GM23338 (cell line): ENCODE measurements around the gene NOX5. TPM values are rescaled to one million over a fixed set of nuclear protein-coding genes. Genes with fewer than 3 reads are reported as not detected.

ENCODE experiments used
- ATAC-seq: fragments of 200-7000 bp; cut with Tn5 transposase; 3 replicates; pipeline ENCODE4 v1.9.1; 2020
- DNase-seq: peaks from one replicate; pipeline ENCODE4 v3.0.0-alpha.2; 2015; ENCODE audit warnings: low spot score
- H2AFZ ChIP-seq: fragments of 200-600 bp; sonication (generic); 2 replicates; pipeline ENCODE4 v1.8.0; 2016; ENCODE audit warnings: antibody characterized with exemption, mild to moderate bottlenecking, moderate library complexity
- H3F3A ChIP-seq: fragments of 200-600 bp; sonication (generic); replicated peaks from 2 replicates; pipeline ENCODE4 v1.8.0; 2017; ENCODE audit warnings: antibody characterized with exemption, mixed run types, low read depth
- H3K27ac ChIP-seq: fragments of 200-600 bp; sonication (generic); 2 replicates; pipeline ENCODE4 v1.6.1; 2016; ENCODE audit warnings: low read depth
- H3K27me3 ChIP-seq: fragments of 200-600 bp; sonication (generic); 2 replicates; pipeline ENCODE4 v1.8.0; 2016; ENCODE audit warnings: mild to moderate bottlenecking, mixed run types, moderate library complexity; ENCODE audit not compliant: insufficient read depth
- H3K36me3 ChIP-seq: fragments of 200-600 bp; sonication (generic); 2 replicates; pipeline ENCODE4 v1.8.0; 2016; ENCODE audit warnings: mild to moderate bottlenecking; ENCODE audit not compliant: insufficient read depth
- H3K4me1 ChIP-seq: fragments of 200-600 bp; sonication (generic); 2 replicates; pipeline ENCODE4 v1.8.0; 2016; ENCODE audit warnings: mild to moderate bottlenecking, moderate library complexity; ENCODE audit not compliant: insufficient read depth
- H3K4me2 ChIP-seq: fragments of 200-600 bp; sonication (generic); 2 replicates; pipeline ENCODE4 v1.7.1; 2017; ENCODE audit warnings: mixed run types
- H3K4me3 ChIP-seq: fragments of 200-600 bp; sonication (generic); 2 replicates; pipeline ENCODE4 v1.6.1; 2016; ENCODE audit warnings: mixed run types
- H3K79me2 ChIP-seq: fragments of 200-600 bp; sonication (generic); replicated peaks from 2 replicates; pipeline ENCODE4 v1.8.0; 2017; ENCODE audit warnings: mild to moderate bottlenecking; ENCODE audit not compliant: insufficient read depth
- H3K9me2 ChIP-seq: fragments of 200-600 bp; sonication (generic); 2 replicates; pipeline ENCODE4 v1.8.0; 2017; ENCODE audit not compliant: insufficient read depth
- H4K20me1 ChIP-seq: fragments of 200-600 bp; sonication (generic); replicated peaks from 2 replicates; pipeline ENCODE4 v1.8.0; 2017; ENCODE audit warnings: mild to moderate bottlenecking; ENCODE audit not compliant: insufficient read depth
- H3K27ac Mint-ChIP-seq: 2 replicates; pipeline ENCODE4 v1.8.0; 2020; ENCODE audit warnings: inconsistent platforms, mild to moderate bottlenecking, moderate library complexity, mixed read lengths
- H3K27me3 Mint-ChIP-seq: 3 replicates; pipeline ENCODE4 v1.8.0; 2022; ENCODE audit warnings: low read depth, mild to moderate bottlenecking, moderate library complexity, mixed read lengths, inconsistent platforms; ENCODE audit not compliant: insufficient read depth, poor library complexity
- H3K36me3 Mint-ChIP-seq: 3 replicates; pipeline ENCODE4 v1.8.0; 2021; ENCODE audit warnings: low read depth, mild to moderate bottlenecking, inconsistent platforms, moderate library complexity, mixed read lengths
- H3K4me1 Mint-ChIP-seq: 3 replicates; pipeline ENCODE4 v1.8.0; 2020; ENCODE audit warnings: mild to moderate bottlenecking, inconsistent platforms, mixed read lengths
- H3K4me3 Mint-ChIP-seq: 3 replicates; pipeline ENCODE4 v1.8.0; 2021; ENCODE audit warnings: moderate library complexity, mild to moderate bottlenecking, inconsistent platforms, mixed read lengths
- H3K9me3 Mint-ChIP-seq: 3 replicates; pipeline ENCODE4 v1.8.0; 2020; ENCODE audit warnings: moderate library complexity, mild to moderate bottlenecking, inconsistent platforms, mixed read lengths
- CREB1 ChIP-seq: fragments of 250-450 bp; sonication (Bioruptor Pico); IDR thresholded peaks from 2 replicates; pipeline ENCODE4 v1.5.0; 2020; ENCODE audit warnings: low read depth, mild to moderate bottlenecking, moderate library complexity
- EZH2 ChIP-seq: fragments of 200-600 bp; sonication (generic); IDR thresholded peaks from one replicate; pipeline ENCODE4 v1.8.0; 2017; ENCODE audit warnings: antibody characterized with exemption, mild to moderate bottlenecking, low read depth; ENCODE audit not compliant: unreplicated experiment
- EZH2phosphoT487 ChIP-seq: fragments of 200-600 bp; sonication (generic); IDR thresholded peaks from one replicate; pipeline ENCODE4 v1.8.1; 2018; ENCODE audit warnings: antibody characterized with exemption; ENCODE audit not compliant: unreplicated experiment
- JUNB ChIP-seq: IDR thresholded peaks from one replicate; pipeline ENCODE4 v1.6.1; 2016; ENCODE audit warnings: antibody characterized with exemption; ENCODE audit not compliant: unreplicated experiment
- NANOG ChIP-seq: IDR thresholded peaks from 2 replicates; pipeline ENCODE4 v1.6.1; 2016; ENCODE audit warnings: antibody characterized with exemption, borderline replicate concordance
- POLR2AphosphoS5 ChIP-seq: IDR thresholded peaks from 2 replicates; pipeline ENCODE4 v1.6.1; 2016; ENCODE audit warnings: antibody characterized with exemption, low read depth
- STAT1 ChIP-seq: IDR thresholded peaks from one replicate; pipeline ENCODE4 v1.6.1; 2016; ENCODE audit warnings: antibody characterized with exemption; ENCODE audit not compliant: unreplicated experiment
- ZNF114 ChIP-seq: fragments of 250-450 bp; sonication (Bioruptor Pico); IDR thresholded peaks from 2 replicates; pipeline ENCODE4 v1.5.0; 2020; ENCODE audit warnings: mild to moderate bottlenecking, moderate library complexity
- ZNF331 ChIP-seq: fragments of 250-450 bp; sonication (Bioruptor Pico); IDR thresholded peaks from 2 replicates; pipeline ENCODE4 v1.5.0; 2020; ENCODE audit warnings: low read depth, mild to moderate bottlenecking, moderate library complexity
- polyA plus RNA-seq: library from polyadenylated mRNA; unstranded; fragments of >200 nt; fragmentation: Nextera tagmentation; extraction: Ambion mirVana; gene quantifications from 2 replicates; pipeline ENCODE4 v1.2.1, GENCODE V29; 2016
- total RNA-seq: library from RNA; depleted of rRNA; stranded (reverse); fragments of >200 nt; shearing (Covaris generic); gene quantifications from 2 replicates; pipeline ENCODE4 v1.2.3, GENCODE V29; 2014
- TF ChIP-seq, protein P1 (sequence below), 2 experiments: fragments of 200-600 bp in 1 of 2; sonication (generic) in 1 of 2; conservative IDR thresholded peaks; 2 replicates each; pipeline versions ENCODE4 v1.5.1 to v1.6.1; 2016 to 2017; ENCODE audit warnings: antibody characterized with exemption in 2 of 2, low read depth in 2 of 2, mild to moderate bottlenecking in 2 of 2, moderate library complexity in 1 of 2
- TF ChIP-seq, protein P2 (sequence below): IDR thresholded peaks from 2 replicates; pipeline ENCODE4 v1.6.1; 2016; ENCODE audit warnings: antibody characterized with exemption
- TF ChIP-seq, protein P3 (sequence below): IDR thresholded peaks from one replicate; pipeline ENCODE4 v1.6.1; 2018; ENCODE audit warnings: antibody characterized with exemption; ENCODE audit not compliant: unreplicated experiment
- TF ChIP-seq, protein P4 (sequence below): fragments of 250-450 bp; sonication (Bioruptor Pico); IDR thresholded peaks from 2 replicates; pipeline ENCODE4 v1.5.0; 2020; ENCODE audit warnings: mild to moderate bottlenecking, moderate library complexity

NOX5 gene
- total and polyA plus RNA-seq, 2 experiments from 2014 or later, result 0.03 TPM; not detected in 1

DNA sequence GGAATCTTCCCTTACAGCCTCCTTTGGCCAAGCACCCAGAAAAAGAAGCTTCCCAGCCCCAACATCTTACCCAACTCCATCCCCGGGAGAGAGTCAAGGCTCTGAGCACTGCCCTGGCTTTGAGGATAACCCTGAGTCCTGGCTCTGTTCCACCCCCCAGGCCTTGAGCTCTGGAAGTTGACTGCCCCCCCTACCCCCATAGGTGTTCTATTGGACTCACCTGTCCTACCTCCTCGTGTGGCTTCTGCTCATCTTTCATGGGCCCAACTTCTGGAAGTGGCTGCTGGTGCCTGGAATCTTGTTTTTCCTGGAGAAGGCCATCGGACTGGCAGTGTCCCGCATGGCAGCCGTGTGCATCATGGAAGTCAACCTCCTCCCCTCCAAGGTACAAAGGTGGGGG lies 22.3 kb downstream of the NOX5 start:
- no peak overlapping the region for H3K4me3 Mint-ChIP-seq
- no peaks in the 10 kb centered on the region for H3K9me3 Mint-ChIP-seq
- no peaks in the 10 kb centered on the region for H3K36me3 Mint-ChIP-seq
- H3K4me2 ChIP-seq, result no peak overlapping the region
- no peak for DNase-seq
- H3K4me1 ChIP-seq, result no peaks in the 10 kb centered on the region
- no peak overlapping the region for H3K27ac ChIP-seq
- no peaks in the 10 kb centered on the region for H3K36me3 ChIP-seq
- peaks cover 11% of the 10 kb centered on the region for H3K27me3 Mint-ChIP-seq
- no peak overlapping the region for H3K27ac Mint-ChIP-seq
- H4K20me1 ChIP-seq, result no peaks in the 10 kb centered on the region
- H3K9me2 ChIP-seq, result no peaks in the 10 kb centered on the region
- H3K79me2 ChIP-seq, result no peaks in the 10 kb centered on the region
- no peak overlapping the region for H2AFZ ChIP-seq
- TF ChIP-seq, protein P1, sequence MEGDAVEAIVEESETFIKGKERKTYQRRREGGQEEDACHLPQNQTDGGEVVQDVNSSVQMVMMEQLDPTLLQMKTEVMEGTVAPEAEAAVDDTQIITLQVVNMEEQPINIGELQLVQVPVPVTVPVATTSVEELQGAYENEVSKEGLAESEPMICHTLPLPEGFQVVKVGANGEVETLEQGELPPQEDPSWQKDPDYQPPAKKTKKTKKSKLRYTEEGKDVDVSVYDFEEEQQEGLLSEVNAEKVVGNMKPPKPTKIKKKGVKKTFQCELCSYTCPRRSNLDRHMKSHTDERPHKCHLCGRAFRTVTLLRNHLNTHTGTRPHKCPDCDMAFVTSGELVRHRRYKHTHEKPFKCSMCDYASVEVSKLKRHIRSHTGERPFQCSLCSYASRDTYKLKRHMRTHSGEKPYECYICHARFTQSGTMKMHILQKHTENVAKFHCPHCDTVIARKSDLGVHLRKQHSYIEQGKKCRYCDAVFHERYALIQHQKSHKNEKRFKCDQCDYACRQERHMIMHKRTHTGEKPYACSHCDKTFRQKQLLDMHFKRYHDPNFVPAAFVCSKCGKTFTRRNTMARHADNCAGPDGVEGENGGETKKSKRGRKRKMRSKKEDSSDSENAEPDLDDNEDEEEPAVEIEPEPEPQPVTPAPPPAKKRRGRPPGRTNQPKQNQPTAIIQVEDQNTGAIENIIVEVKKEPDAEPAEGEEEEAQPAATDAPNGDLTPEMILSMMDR (conservative IDR thresholded peaks at IDR 0.05; ENCODE audit: low read depth in 2 of 2), result no peak
- no peak for TF ChIP-seq POLR2AphosphoS5
- TF ChIP-seq CREB1 (CRISPR knock-in tag), result no peak
- no peak for TF ChIP-seq ZNF114 (CRISPR knock-in tag)
- TF ChIP-seq JUNB, result no peak
- TF ChIP-seq, protein P2, sequence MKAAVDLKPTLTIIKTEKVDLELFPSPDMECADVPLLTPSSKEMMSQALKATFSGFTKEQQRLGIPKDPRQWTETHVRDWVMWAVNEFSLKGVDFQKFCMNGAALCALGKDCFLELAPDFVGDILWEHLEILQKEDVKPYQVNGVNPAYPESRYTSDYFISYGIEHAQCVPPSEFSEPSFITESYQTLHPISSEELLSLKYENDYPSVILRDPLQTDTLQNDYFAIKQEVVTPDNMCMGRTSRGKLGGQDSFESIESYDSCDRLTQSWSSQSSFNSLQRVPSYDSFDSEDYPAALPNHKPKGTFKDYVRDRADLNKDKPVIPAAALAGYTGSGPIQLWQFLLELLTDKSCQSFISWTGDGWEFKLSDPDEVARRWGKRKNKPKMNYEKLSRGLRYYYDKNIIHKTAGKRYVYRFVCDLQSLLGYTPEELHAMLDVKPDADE, result no peak
- TF ChIP-seq, protein P3, sequence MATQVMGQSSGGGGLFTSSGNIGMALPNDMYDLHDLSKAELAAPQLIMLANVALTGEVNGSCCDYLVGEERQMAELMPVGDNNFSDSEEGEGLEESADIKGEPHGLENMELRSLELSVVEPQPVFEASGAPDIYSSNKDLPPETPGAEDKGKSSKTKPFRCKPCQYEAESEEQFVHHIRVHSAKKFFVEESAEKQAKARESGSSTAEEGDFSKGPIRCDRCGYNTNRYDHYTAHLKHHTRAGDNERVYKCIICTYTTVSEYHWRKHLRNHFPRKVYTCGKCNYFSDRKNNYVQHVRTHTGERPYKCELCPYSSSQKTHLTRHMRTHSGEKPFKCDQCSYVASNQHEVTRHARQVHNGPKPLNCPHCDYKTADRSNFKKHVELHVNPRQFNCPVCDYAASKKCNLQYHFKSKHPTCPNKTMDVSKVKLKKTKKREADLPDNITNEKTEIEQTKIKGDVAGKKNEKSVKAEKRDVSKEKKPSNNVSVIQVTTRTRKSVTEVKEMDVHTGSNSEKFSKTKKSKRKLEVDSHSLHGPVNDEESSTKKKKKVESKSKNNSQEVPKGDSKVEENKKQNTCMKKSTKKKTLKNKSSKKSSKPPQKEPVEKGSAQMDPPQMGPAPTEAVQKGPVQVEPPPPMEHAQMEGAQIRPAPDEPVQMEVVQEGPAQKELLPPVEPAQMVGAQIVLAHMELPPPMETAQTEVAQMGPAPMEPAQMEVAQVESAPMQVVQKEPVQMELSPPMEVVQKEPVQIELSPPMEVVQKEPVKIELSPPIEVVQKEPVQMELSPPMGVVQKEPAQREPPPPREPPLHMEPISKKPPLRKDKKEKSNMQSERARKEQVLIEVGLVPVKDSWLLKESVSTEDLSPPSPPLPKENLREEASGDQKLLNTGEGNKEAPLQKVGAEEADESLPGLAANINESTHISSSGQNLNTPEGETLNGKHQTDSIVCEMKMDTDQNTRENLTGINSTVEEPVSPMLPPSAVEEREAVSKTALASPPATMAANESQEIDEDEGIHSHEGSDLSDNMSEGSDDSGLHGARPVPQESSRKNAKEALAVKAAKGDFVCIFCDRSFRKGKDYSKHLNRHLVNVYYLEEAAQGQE, result no peak
- TF ChIP-seq, protein P4, sequence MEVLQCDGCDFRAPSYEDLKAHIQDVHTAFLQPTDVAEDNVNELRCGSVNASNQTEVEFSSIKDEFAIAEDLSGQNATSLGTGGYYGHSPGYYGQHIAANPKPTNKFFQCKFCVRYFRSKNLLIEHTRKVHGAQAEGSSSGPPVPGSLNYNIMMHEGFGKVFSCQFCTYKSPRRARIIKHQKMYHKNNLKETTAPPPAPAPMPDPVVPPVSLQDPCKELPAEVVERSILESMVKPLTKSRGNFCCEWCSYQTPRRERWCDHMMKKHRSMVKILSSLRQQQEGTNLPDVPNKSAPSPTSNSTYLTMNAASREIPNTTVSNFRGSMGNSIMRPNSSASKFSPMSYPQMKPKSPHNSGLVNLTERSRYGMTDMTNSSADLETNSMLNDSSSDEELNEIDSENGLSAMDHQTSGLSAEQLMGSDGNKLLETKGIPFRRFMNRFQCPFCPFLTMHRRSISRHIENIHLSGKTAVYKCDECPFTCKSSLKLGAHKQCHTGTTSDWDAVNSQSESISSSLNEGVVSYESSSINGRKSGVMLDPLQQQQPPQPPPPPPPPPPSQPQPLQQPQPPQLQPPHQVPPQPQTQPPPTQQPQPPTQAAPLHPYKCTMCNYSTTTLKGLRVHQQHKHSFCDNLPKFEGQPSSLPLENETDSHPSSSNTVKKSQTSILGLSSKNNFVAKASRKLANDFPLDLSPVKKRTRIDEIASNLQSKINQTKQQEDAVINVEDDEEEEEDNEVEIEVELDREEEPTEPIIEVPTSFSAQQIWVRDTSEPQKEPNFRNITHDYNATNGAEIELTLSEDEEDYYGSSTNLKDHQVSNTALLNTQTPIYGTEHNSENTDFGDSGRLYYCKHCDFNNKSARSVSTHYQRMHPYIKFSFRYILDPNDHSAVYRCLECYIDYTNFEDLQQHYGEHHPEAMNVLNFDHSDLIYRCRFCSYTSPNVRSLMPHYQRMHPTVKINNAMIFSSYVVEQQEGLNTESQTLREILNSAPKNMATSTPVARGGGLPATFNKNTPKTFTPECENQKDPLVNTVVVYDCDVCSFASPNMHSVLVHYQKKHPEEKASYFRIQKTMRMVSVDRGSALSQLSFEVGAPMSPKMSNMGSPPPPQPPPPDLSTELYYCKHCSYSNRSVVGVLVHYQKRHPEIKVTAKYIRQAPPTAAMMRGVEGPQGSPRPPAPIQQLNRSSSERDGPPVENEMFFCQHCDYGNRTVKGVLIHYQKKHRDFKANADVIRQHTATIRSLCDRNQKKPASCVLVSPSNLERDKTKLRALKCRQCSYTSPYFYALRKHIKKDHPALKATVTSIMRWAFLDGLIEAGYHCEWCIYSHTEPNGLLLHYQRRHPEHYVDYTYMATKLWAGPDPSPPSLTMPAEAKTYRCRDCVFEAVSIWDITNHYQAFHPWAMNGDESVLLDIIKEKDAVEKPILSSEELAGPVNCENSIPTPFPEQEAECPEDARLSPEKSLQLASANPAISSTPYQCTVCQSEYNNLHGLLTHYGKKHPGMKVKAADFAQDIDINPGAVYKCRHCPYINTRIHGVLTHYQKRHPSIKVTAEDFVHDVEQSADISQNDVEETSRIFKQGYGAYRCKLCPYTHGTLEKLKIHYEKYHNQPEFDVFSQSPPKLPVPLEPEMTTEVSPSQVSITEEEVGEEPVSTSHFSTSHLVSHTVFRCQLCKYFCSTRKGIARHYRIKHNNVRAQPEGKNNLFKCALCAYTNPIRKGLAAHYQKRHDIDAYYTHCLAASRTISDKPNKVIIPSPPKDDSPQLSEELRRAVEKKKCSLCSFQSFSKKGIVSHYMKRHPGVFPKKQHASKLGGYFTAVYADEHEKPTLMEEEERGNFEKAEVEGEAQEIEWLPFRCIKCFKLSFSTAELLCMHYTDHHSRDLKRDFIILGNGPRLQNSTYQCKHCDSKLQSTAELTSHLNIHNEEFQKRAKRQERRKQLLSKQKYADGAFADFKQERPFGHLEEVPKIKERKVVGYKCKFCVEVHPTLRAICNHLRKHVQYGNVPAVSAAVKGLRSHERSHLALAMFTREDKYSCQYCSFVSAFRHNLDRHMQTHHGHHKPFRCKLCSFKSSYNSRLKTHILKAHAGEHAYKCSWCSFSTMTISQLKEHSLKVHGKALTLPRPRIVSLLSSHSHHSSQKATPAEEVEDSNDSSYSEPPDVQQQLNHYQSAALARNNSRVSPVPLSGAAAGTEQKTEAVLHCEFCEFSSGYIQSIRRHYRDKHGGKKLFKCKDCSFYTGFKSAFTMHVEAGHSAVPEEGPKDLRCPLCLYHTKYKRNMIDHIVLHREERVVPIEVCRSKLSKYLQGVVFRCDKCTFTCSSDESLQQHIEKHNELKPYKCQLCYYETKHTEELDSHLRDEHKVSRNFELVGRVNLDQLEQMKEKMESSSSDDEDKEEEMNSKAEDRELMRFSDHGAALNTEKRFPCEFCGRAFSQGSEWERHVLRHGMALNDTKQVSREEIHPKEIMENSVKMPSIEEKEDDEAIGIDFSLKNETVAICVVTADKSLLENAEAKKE (CRISPR knock-in tag), result no peak
- no peak for TF ChIP-seq EZH2phosphoT487
- TF ChIP-seq STAT1, result no peak
- TF ChIP-seq EZH2, result no peak
- no peak for TF ChIP-seq NANOG
- TF ChIP-seq ZNF331 (CRISPR knock-in tag), result no peak
- no peak for ATAC-seq
- no peak overlapping the region for H3K4me3 ChIP-seq
- H3K27me3 ChIP-seq, result peaks cover 5% of the 10 kb centered on the region; the same call in 1 of the 2 replicates
- no peaks in the 10 kb centered on the region for H3K4me1 Mint-ChIP-seq
- H3F3A ChIP-seq, result no peaks in the 10 kb centered on the region
